Transverse colon (tissue), 4 donors: ENCODE data around the gene DNAH8.

ENCODE experiments used
- POLR2A ChIP-seq: fragments of 450-650 bp; IDR thresholded peaks from one replicate; pipeline ENCODE4 v1.6.1; 2016; ENCODE audit warnings: antibody characterized with exemption, mild to moderate bottlenecking, moderate library complexity
- POLR2AphosphoS5 ChIP-seq, 3 donors: sonication (generic); formaldehyde crosslinking; IDR thresholded peaks; one replicate each; pipeline ENCODE4 v1.6.1; 2016; ENCODE audit warnings: antibody characterized with exemption in 3 of 3
- TF ChIP-seq, protein P1 (sequence below), 5 experiments: fragments of 200-600 bp in 3 of 5; fragments of 450-650 bp in 2 of 5; sonication (generic) in 3 of 5; IDR thresholded peaks; 1 replicate in 2 of 5; 2 replicates in 3 of 5; pipeline ENCODE4 v1.5.1; 2016 to 2017; ENCODE audit warnings: antibody characterized with exemption in 5 of 5, inconsistent platforms in 3 of 5, mild to moderate bottlenecking in 2 of 5, moderate library complexity in 1 of 5

DNA sequence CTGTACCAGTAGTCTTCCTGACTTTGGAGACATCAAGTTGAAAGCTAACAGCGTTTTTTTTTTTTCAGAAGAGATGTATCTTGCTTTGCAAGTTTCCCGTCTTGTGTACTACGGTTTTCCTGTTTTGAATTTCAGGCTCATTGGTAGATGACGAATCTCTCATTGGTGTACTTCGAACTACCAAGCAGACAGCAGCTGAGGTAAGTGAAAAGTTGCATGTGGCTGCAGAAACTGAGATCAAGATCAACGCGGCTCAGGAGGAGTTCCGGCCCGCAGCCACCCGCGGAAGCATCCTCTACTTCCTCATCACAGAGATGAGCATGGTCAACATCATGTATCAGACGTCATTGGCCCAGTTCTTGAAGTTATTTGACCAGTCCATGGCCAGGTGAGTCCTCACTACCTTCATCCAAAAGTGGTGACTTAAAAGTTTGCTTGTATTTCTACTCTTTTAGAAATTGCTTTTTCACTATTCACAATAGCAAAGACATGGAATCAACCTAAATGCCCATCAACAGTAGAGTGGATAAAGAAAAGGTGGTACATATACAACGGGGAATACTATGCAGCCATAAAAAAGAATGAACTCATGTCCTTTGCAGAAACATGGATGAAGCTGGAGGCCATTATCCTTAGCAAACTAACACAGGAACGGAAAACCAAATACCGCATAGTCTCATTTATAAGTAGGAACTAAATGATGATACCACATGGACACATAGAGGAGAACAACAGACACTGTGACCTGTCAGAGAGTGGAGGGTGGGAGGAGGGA is 222.9 kb downstream of the DNAH8 start:
- TF ChIP-seq POLR2AphosphoS5 (IDR thresholded peaks at IDR 0.05) (no peak), POLR2A (no peak)
- TF ChIP-seq, protein P1, sequence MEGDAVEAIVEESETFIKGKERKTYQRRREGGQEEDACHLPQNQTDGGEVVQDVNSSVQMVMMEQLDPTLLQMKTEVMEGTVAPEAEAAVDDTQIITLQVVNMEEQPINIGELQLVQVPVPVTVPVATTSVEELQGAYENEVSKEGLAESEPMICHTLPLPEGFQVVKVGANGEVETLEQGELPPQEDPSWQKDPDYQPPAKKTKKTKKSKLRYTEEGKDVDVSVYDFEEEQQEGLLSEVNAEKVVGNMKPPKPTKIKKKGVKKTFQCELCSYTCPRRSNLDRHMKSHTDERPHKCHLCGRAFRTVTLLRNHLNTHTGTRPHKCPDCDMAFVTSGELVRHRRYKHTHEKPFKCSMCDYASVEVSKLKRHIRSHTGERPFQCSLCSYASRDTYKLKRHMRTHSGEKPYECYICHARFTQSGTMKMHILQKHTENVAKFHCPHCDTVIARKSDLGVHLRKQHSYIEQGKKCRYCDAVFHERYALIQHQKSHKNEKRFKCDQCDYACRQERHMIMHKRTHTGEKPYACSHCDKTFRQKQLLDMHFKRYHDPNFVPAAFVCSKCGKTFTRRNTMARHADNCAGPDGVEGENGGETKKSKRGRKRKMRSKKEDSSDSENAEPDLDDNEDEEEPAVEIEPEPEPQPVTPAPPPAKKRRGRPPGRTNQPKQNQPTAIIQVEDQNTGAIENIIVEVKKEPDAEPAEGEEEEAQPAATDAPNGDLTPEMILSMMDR (IDR thresholded peaks at IDR 0.05) = no peak
